Mesenchymal stem cell (in vitro differentiated cells and primary cell): ENCODE measurements around the gene LPGAT1.

Experiments used
- DNase-seq: peaks from one replicate; pipeline ENCODE4 v3.0.0-alpha.2; 2013
- H2AFZ ChIP-seq: one replicate; pipeline ENCODE4 v1.6.1; 2013; ENCODE audit warnings: low read depth, mild to moderate bottlenecking, control low read depth, inconsistent platforms, low read length, moderate library complexity
- H2AK5ac ChIP-seq: 2 replicates; pipeline ENCODE4 v1.6.1; 2013; ENCODE audit warnings: low read length, moderate library complexity, mild to moderate bottlenecking, inconsistent platforms; ENCODE audit not compliant: severe bottlenecking
- H2BK120ac ChIP-seq: one replicate; pipeline ENCODE4 v1.6.1; 2013; ENCODE audit warnings: low read depth, mild to moderate bottlenecking, inconsistent platforms, low read length, moderate library complexity
- H2BK12ac ChIP-seq, 2 experiments: one replicate each; pipeline ENCODE4 v1.6.1; 2013; ENCODE audit warnings: inconsistent platforms in 2 of 2, low read length in 2 of 2, mild to moderate bottlenecking in 2 of 2, moderate library complexity in 2 of 2, control low read depth in 1 of 2
- H2BK15ac ChIP-seq: one replicate; pipeline ENCODE4 v1.6.1; 2013; ENCODE audit warnings: mild to moderate bottlenecking, low read depth, inconsistent platforms; ENCODE audit not compliant: poor library complexity, severe bottlenecking
- H2BK5ac ChIP-seq: 2 replicates; pipeline ENCODE4 v1.6.1; 2013; ENCODE audit warnings: low read depth, mild to moderate bottlenecking, low read length, control low read depth, inconsistent platforms; ENCODE audit not compliant: poor library complexity, severe bottlenecking
- H3K14ac ChIP-seq, 2 experiments: one replicate each; pipeline ENCODE4 v1.6.1; 2013; ENCODE audit warnings: inconsistent platforms in 2 of 2, low read length in 2 of 2, control low read depth in 1 of 2, mild to moderate bottlenecking in 1 of 2, moderate library complexity in 1 of 2
- H3K18ac ChIP-seq, 2 experiments: one replicate each; pipeline ENCODE4 v1.6.1; 2013; ENCODE audit warnings: inconsistent platforms in 2 of 2, low read length in 2 of 2, control low read depth in 1 of 2, low read depth in 1 of 2, mild to moderate bottlenecking in 1 of 2
- H3K23ac ChIP-seq, 2 experiments: one replicate each; pipeline ENCODE4 v1.6.1; 2013; ENCODE audit warnings: inconsistent platforms in 2 of 2, low read length in 2 of 2, mild to moderate bottlenecking in 2 of 2, moderate library complexity in 2 of 2, control low read depth in 1 of 2
- H3K27ac ChIP-seq: 2 replicates; pipeline ENCODE4 v1.5.1; 2013; ENCODE audit warnings: mild to moderate bottlenecking, moderate library complexity, low read length, control low read depth, inconsistent platforms; ENCODE audit not compliant: poor library complexity, severe bottlenecking
- H3K27me3 ChIP-seq, 2 experiments: 2 replicates each; pipeline versions ENCODE4 v1.6.1 to v1.7.0; 2013; ENCODE audit warnings: low read length in 2 of 2, mild to moderate bottlenecking in 2 of 2, moderate library complexity in 2 of 2, control low read depth in 1 of 2, inconsistent platforms in 1 of 2; ENCODE audit not compliant: control insufficient read depth in 1 of 2, insufficient read depth in 1 of 2
- H3K36me3 ChIP-seq, 2 experiments: 2 replicates each; pipeline versions ENCODE4 v1.6.1 to v1.7.0; 2013; ENCODE audit warnings: low read length in 2 of 2, control low read depth in 1 of 2, inconsistent platforms in 1 of 2, low read depth in 1 of 2, mild to moderate bottlenecking in 1 of 2; ENCODE audit not compliant: insufficient read depth in 2 of 2, control insufficient read depth in 1 of 2
- H3K4ac ChIP-seq, 2 experiments: one replicate each; pipeline ENCODE4 v1.6.1; 2013; ENCODE audit warnings: inconsistent platforms in 2 of 2, low read length in 2 of 2, mild to moderate bottlenecking in 2 of 2, moderate library complexity in 2 of 2, control low read depth in 1 of 2, low read depth in 1 of 2
- H3K4me1 ChIP-seq: 2 replicates; pipeline ENCODE4 v1.6.1; 2013; ENCODE audit warnings: low read depth, low read length, control low read depth; ENCODE audit not compliant: control insufficient read depth, insufficient read depth
- H3K4me2 ChIP-seq: 2 replicates; pipeline ENCODE4 v1.6.1; 2013; ENCODE audit warnings: low read length, mild to moderate bottlenecking, inconsistent platforms; ENCODE audit not compliant: poor library complexity, severe bottlenecking
- H3K4me3 ChIP-seq, 2 experiments: 2 replicates each; pipeline versions ENCODE4 v1.5.1 to v1.7.0; 2013; ENCODE audit warnings: low read length in 2 of 2, mild to moderate bottlenecking in 2 of 2, control low read depth in 1 of 2, low read depth in 1 of 2; ENCODE audit not compliant: insufficient read depth in 1 of 2
- H3K79me1 ChIP-seq: replicated peaks from 2 replicates; pipeline ENCODE4 v1.6.1; 2013; ENCODE audit warnings: mild to moderate bottlenecking, control low read depth, low read length, inconsistent platforms; ENCODE audit not compliant: poor library complexity, severe bottlenecking
- H3K9ac ChIP-seq: 2 replicates; pipeline ENCODE4 v1.7.0; 2013; ENCODE audit warnings: mild to moderate bottlenecking, low read length, moderate library complexity
- H3K9me3 ChIP-seq: 2 replicates; pipeline ENCODE4 v1.7.0; 2013; ENCODE audit warnings: mild to moderate bottlenecking, low read length; ENCODE audit not compliant: control insufficient read depth
- H4K8ac ChIP-seq: one replicate; pipeline ENCODE4 v1.6.1; 2013; ENCODE audit warnings: inconsistent platforms, mild to moderate bottlenecking, low read length, moderate library complexity
- H4K91ac ChIP-seq: one replicate; pipeline ENCODE4 v1.6.1; 2013; ENCODE audit warnings: mild to moderate bottlenecking, low read length, inconsistent platforms
- WGBS: methylation state at CpG from one replicate; pipeline ENCODE4 v1.1.7; 2013; ENCODE audit warnings: mixed read lengths; 5-methylcytosine and 5-hydroxymethylcytosine counted together

Gene LPGAT1

GRCh38 chr1:211865180-211865579 lies 34.6 kb upstream of the LPGAT1 start:
- Histone ChIP-seq H3K36me3 (no peaks in the 10 kb centered on the region), H3K4me3 (no peak overlapping the region), H3K27me3 (peaks cover 0 to 3% of the 10 kb centered on the region in 2 experiments), H3K79me1 (no peaks in the 10 kb centered on the region), H2BK12ac (no peak overlapping the region), H3K9ac (no peak overlapping the region), H2BK15ac (no peak overlapping the region), H4K8ac (no peak overlapping the region), H2AK5ac (no peak overlapping the region), H3K9me3 (no peaks in the 10 kb centered on the region), H3K4ac (no peak overlapping the region), H3K23ac (no peak overlapping the region), H2AFZ (no peak overlapping the region), H3K18ac (no peak overlapping the region), H3K14ac (no peak overlapping the region), H3K27ac (no peak overlapping the region), H2BK120ac (no peak overlapping the region), H2BK5ac (no peak overlapping the region), H3K4me2 (no peak overlapping the region), H3K4me1 (no peaks in the 10 kb centered on the region), H4K91ac (no peak overlapping the region)
- WGBS = 76% methylated on average over 2 of the region's 2 CpGs
- no peak for DNase-seq

GRCh38 chr1:211859405-211859804 lies 28.8 kb upstream of the LPGAT1 start:
- Histone ChIP-seq H3K79me1 (no peaks in the 10 kb centered on the region), H3K27me3 (peaks cover 0 to 3% of the 10 kb centered on the region in 2 experiments), H2AK5ac (no peak overlapping the region), H2BK15ac (no peak overlapping the region), H3K9ac (no peak overlapping the region), H3K4me2 (no peak overlapping the region), H2BK120ac (no peak overlapping the region), H3K4me1 (no peaks in the 10 kb centered on the region), H3K14ac (no peak overlapping the region), H3K4ac (no peak overlapping the region), H2BK12ac (no peak overlapping the region), H2AFZ (no peak overlapping the region), H3K9me3 (peaks cover 3% of the 10 kb centered on the region), H3K27ac (no peak overlapping the region), H3K18ac (no peak overlapping the region), H2BK5ac (no peak overlapping the region), H4K8ac (no peak overlapping the region), H3K23ac (no peak overlapping the region), H3K4me3 (no peak overlapping the region), H3K36me3 (no peaks in the 10 kb centered on the region), H4K91ac (no peak overlapping the region)
- 73% methylated on average over 3 of the region's 3 CpGs for WGBS
- no peak for DNase-seq

- Histone ChIP-seq H3K4me3 (no peak overlapping the region), H2BK15ac (no peak overlapping the region), H3K27me3 (peaks cover 0 to 9% of the 10 kb centered on the region in 2 experiments), H4K91ac (no peak overlapping the region), H3K23ac (no peak overlapping the region), H3K18ac (no peak overlapping the region), H3K27ac (no peak overlapping the region), H2AK5ac (no peak overlapping the region), H3K4ac (no peak overlapping the region), H2AFZ (no peak overlapping the region), H3K9me3 (no peaks in the 10 kb centered on the region), H3K36me3 (no peaks in the 10 kb centered on the region), H2BK5ac (no peak overlapping the region), H3K79me1 (no peaks in the 10 kb centered on the region), H3K14ac (no peak overlapping the region), H3K4me2 (no peak overlapping the region), H3K9ac (no peak overlapping the region), H2BK12ac (no peak overlapping the region), H4K8ac (no peak overlapping the region), H3K4me1 (no peaks in the 10 kb centered on the region), H2BK120ac (no peak overlapping the region)
- 86% methylated on average over 3 of the region's 3 CpGs for WGBS
- no peak for DNase-seq
These were observed 20.6 kb upstream of the LPGAT1 start for GRCh38 chr1:211851174-211851573.

GRCh38 chr1:211843507-211844298 lies 13.1 kb upstream of the LPGAT1 start:
- peaks cover 0 to 9% of the 10 kb centered on the region in 2 experiments for H3K27me3 ChIP-seq

More at GRCh38 chr1:211843507-211844298, 13.1 kb upstream of the LPGAT1 start:
- 92% methylated on average over 5 of the region's 7 CpGs for WGBS
- Histone ChIP-seq H4K91ac (no peak overlapping the region), H3K9ac (no peak overlapping the region), H3K79me1 (no peaks in the 10 kb centered on the region), H3K18ac (no peak overlapping the region), H2AK5ac (no peak overlapping the region), H3K4me1 (no peaks in the 10 kb centered on the region), H3K27ac (no peak overlapping the region), H4K8ac (no peak overlapping the region), H2BK15ac (no peak overlapping the region), H3K23ac (no peak overlapping the region), H3K36me3 (no peaks in the 10 kb centered on the region), H3K14ac (no peak overlapping the region), H3K4ac (no peak overlapping the region), H2AFZ (no peak overlapping the region), H3K4me3 (no peak overlapping the region), H3K4me2 (no peak overlapping the region), H2BK120ac (no peak overlapping the region), H2BK5ac (no peak overlapping the region), H3K9me3 (no peaks in the 10 kb centered on the region), H2BK12ac (no peak overlapping the region)
- DNase-seq = no peak
